ENCODE measurements around the gene NPFF. TPM values are rescaled to one million over a fixed set of nuclear protein-coding genes. Genes with fewer than 3 reads are reported as not detected.

The NPFF gene
- polyA plus RNA-seq, 1 donor (not counting 4 experiments of a cell fraction or from before 2014, with no cell fraction given), result not detected

DNA sequence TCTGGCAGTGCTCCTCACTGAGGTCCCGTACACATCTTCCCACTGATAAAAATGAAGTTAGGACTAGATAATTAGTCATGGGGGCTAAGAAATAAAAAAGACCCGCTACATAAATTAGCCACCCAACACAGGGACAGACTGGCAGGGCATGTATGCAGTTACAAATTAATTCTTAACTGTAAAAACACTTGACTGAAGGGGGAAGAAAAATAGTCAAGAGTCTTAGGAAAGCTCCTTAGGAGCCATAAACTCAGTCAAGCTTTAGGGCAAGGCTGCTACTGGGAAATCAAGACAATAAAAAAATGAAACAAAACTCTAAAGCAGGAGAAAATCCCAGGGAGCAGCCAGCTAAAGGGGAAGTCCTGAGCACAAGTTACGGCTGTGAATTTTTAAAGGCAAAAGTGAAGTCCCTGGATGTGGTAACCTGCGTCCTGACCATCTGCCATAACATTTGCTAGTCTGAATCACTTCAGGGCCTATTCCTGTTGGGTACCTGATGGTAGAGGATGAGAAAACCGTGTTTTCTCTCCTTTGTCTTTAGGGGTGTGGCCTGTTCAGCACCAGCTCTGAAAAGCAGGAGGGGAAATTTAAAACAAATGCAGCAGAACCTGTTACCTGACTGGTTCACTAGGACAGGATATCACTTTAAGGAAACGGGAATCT is 7.5 kb upstream of the NPFF start:
- no peak overlapping the region for H3K4me3 ChIP-seq (ENCODE audit: control insufficient read depth in 2 of 3, extremely low read depth in 1 of 3, insufficient read depth in 2 of 3, low read depth in 1 of 3, low read length in 3 of 3)
- dilution Hi-C loops (cut with MboI; ENCODE audit: extremely low pct_ligation_motif_present, low sequenced_read_pairs), result no loop called here

DNA sequence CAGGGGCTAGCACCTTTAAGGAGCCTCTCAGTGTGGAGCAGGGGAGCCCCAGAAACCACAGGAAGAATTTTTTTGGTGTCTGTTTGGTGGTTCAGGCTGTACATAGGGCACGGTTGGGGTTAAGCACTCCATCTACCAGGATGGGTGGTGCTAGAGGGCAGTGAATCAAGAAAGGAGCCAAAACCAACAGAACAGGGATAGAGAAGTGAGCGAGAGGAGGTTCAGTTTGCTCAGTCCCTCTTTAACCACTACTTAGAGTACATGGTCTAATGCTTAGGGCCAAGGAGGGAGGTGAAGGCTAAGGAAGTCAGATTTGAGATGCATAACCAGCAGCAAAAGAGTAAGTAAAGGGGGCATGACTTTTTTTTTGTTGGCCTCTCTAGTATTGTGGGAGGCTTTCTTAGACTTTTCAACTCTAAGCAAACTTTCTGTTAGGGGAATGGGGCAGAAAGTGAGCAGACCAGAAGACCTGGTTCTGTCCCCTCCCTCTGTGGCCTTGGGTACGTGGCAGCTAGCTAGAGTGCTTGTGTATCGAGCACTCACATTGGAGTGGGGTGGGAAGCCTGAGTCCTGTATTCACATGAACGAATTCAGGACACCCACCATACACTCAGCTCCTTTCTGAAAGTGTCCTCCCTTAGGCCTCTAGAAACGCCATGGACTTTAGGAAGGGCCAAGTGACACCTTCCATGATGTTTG is 6.6 kb upstream of the NPFF start:
- H3K79me2 ChIP-seq (ENCODE audit: control insufficient read depth, insufficient read depth, low read length), result no peaks in the 10 kb centered on the region
- no peak overlapping the region for H3K4me2 ChIP-seq (ENCODE audit: control insufficient read depth, extremely low read depth, insufficient read depth, low read depth, low read length)
- H3K27ac ChIP-seq (ENCODE audit: control insufficient read depth, insufficient read depth, low read length), result no peak overlapping the region
- FAIRE-seq (no peak), DNase-seq (ENCODE audit: low read depth, low spot score) (no peak)
- no peaks in the 10 kb centered on the region for H3K4me1 ChIP-seq (ENCODE audit: control insufficient read depth, extremely low read depth, insufficient read depth, low read length)
- H4K20me1 ChIP-seq (ENCODE audit: control insufficient read depth, extremely low read depth, insufficient read depth, low read length), result no peaks in the 10 kb centered on the region
- H3K36me3 ChIP-seq (ENCODE audit: control insufficient read depth in 2 of 2, extremely low read depth in 1 of 2, insufficient read depth in 2 of 2, low read length in 2 of 2), result peaks cover 27 to 28% of the 10 kb centered on the region in 2 experiments
- no peak overlapping the region for H3K4me3 ChIP-seq (ENCODE audit: control insufficient read depth in 2 of 3, extremely low read depth in 1 of 3, insufficient read depth in 2 of 3, low read depth in 1 of 3, low read length in 3 of 3)
- no peak overlapping the region for H3K9ac ChIP-seq (ENCODE audit: control insufficient read depth, extremely low read depth, insufficient read depth, low read length)
- H3K9me3 ChIP-seq (ENCODE audit: control insufficient read depth, low read depth, low read length), result no peaks in the 10 kb centered on the region
- dilution Hi-C loops (cut with MboI; ENCODE audit: extremely low pct_ligation_motif_present, low sequenced_read_pairs), result no loop called here
- TF ChIP-seq, protein P1, sequence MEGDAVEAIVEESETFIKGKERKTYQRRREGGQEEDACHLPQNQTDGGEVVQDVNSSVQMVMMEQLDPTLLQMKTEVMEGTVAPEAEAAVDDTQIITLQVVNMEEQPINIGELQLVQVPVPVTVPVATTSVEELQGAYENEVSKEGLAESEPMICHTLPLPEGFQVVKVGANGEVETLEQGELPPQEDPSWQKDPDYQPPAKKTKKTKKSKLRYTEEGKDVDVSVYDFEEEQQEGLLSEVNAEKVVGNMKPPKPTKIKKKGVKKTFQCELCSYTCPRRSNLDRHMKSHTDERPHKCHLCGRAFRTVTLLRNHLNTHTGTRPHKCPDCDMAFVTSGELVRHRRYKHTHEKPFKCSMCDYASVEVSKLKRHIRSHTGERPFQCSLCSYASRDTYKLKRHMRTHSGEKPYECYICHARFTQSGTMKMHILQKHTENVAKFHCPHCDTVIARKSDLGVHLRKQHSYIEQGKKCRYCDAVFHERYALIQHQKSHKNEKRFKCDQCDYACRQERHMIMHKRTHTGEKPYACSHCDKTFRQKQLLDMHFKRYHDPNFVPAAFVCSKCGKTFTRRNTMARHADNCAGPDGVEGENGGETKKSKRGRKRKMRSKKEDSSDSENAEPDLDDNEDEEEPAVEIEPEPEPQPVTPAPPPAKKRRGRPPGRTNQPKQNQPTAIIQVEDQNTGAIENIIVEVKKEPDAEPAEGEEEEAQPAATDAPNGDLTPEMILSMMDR (optimal IDR thresholded peaks at IDR 0.05 in 1 of 3, IDR thresholded peaks at IDR 0.05 in 1 of 3, conservative IDR thresholded peaks at IDR 0.05 in 1 of 3; ENCODE audit: extremely low read depth in 1 of 3, insufficient read depth in 2 of 3, low read length in 3 of 3), result no peak
- no peak for TF ChIP-seq EZH2 (IDR thresholded peaks at IDR 0.05; ENCODE audit: low read length)
- H3K27me3 ChIP-seq (ENCODE audit: control insufficient read depth, extremely low read depth, insufficient read depth, low read length), result no peaks in the 10 kb centered on the region
- H3K9me1 ChIP-seq (ENCODE audit: control insufficient read depth, extremely low read depth, insufficient read depth, low read length), result no peaks in the 10 kb centered on the region
- H2AFZ ChIP-seq (ENCODE audit: control insufficient read depth, low read length), result no peak overlapping the region

More for the DNA sequence above, 7.5 kb upstream of the NPFF start:
- no peaks in the 10 kb centered on the region for H3K4me1 ChIP-seq (ENCODE audit: control insufficient read depth, extremely low read depth, insufficient read depth, low read length)
- peaks cover 27% of the 10 kb centered on the region in 2 experiments for H3K36me3 ChIP-seq (ENCODE audit: control insufficient read depth in 2 of 2, extremely low read depth in 1 of 2, insufficient read depth in 2 of 2, low read length in 2 of 2)
- no peak overlapping the region for H3K9ac ChIP-seq (ENCODE audit: control insufficient read depth, extremely low read depth, insufficient read depth, low read length)
- no peak overlapping the region for H2AFZ ChIP-seq (ENCODE audit: control insufficient read depth, low read length)
- TF ChIP-seq EZH2 (IDR thresholded peaks at IDR 0.05; ENCODE audit: low read length), result no peak
- TF ChIP-seq, protein P1 (optimal IDR thresholded peaks at IDR 0.05 in 1 of 3, IDR thresholded peaks at IDR 0.05 in 1 of 3, conservative IDR thresholded peaks at IDR 0.05 in 1 of 3; ENCODE audit: extremely low read depth in 1 of 3, insufficient read depth in 2 of 3, low read length in 3 of 3), result no peak
- no peak for DNase-seq (ENCODE audit: low read depth, low spot score)
- FAIRE-seq, result no peak
- no peak overlapping the region for H3K27ac ChIP-seq (ENCODE audit: control insufficient read depth, insufficient read depth, low read length)
- no peak overlapping the region for H3K4me2 ChIP-seq (ENCODE audit: control insufficient read depth, extremely low read depth, insufficient read depth, low read depth, low read length)
- H3K9me1 ChIP-seq (ENCODE audit: control insufficient read depth, extremely low read depth, insufficient read depth, low read length), result no peaks in the 10 kb centered on the region
- H3K27me3 ChIP-seq (ENCODE audit: control insufficient read depth, extremely low read depth, insufficient read depth, low read length), result no peaks in the 10 kb centered on the region
- no peaks in the 10 kb centered on the region for H4K20me1 ChIP-seq (ENCODE audit: control insufficient read depth, extremely low read depth, insufficient read depth, low read length)
- H3K9me3 ChIP-seq (ENCODE audit: control insufficient read depth, low read depth, low read length), result no peaks in the 10 kb centered on the region
- no peaks in the 10 kb centered on the region for H3K79me2 ChIP-seq (ENCODE audit: control insufficient read depth, insufficient read depth, low read length)

All from keratinocyte (primary cell).